Mesothelial cell of epicardium (in vitro differentiated cells): ENCODE measurements around the gene IDS. TPM values are rescaled to one million over a fixed set of nuclear protein-coding genes. Genes with fewer than 3 reads are reported as not detected.
"Not testable (repeated sequence)": the region's sequence is repeated elsewhere in the genome, so short reads cannot be mapped to it uniquely, and the experiment has no call there.

Source experiments
- DNase-seq, 2 experiments: peaks; one replicate each; pipeline ENCODE4 v3.0.0; 2021; ENCODE audit warnings: low spot score in 2 of 2; ENCODE audit not compliant: unreplicated experiment in 2 of 2
- H3K27ac Mint-ChIP-seq: 2 replicates; pipeline ENCODE4 v1.8.0; 2021; ENCODE audit warnings: mixed read lengths
- H3K27me3 Mint-ChIP-seq: 2 replicates; pipeline ENCODE4 v1.8.0; 2021; ENCODE audit warnings: low read depth, mixed read lengths
- H3K36me3 Mint-ChIP-seq: 2 replicates; pipeline ENCODE4 v1.8.0; 2021; ENCODE audit warnings: mixed read lengths
- H3K4me1 Mint-ChIP-seq: 2 replicates; pipeline ENCODE4 v1.8.0; 2021; ENCODE audit warnings: mixed read lengths
- H3K4me3 Mint-ChIP-seq: 2 replicates; pipeline ENCODE4 v1.8.0; 2021; ENCODE audit warnings: mild to moderate bottlenecking, moderate library complexity, mixed read lengths
- H3K9me3 Mint-ChIP-seq: 2 replicates; pipeline ENCODE4 v1.8.0; 2021; ENCODE audit warnings: mixed read lengths
- CTCF ChIP-seq: fragments of 200-600 bp; sonication (generic); IDR thresholded peaks from one replicate; pipeline ENCODE4 v1.5.0; 2021; ENCODE audit warnings: antibody characterized with exemption; ENCODE audit not compliant: unreplicated experiment
- total RNA-seq: library from RNA; stranded (reverse); gene quantifications from 3 replicates; pipeline ENCODE4 v1.2.1, GENCODE V29; 2021

The IDS gene
- total RNA-seq, 1 donor from 2014 or later, result 43.3 TPM

GRCh38 chrX:149521438-149521837 lies 16.3 kb upstream of the IDS start:
- no peak for DNase-seq
- Mint-ChIP-seq H3K4me3 (no peak overlapping the region), H3K27me3 (peaks cover 2% of the 10 kb centered on the region), H3K36me3 (no peaks in the 10 kb centered on the region), H3K9me3 (peaks cover 40% of the 10 kb centered on the region), H3K4me1 (peaks cover 7% of the 10 kb centered on the region), H3K27ac (no peak overlapping the region)
- TF ChIP-seq CTCF, result no peak

GRCh38 chrX:149520636-149521277 lies 15.7 kb upstream of the IDS start:
- DNase-seq, H3K27me3 Mint-ChIP-seq, H3K27ac Mint-ChIP-seq, H3K36me3 Mint-ChIP-seq, H3K4me1 Mint-ChIP-seq, H3K4me3 Mint-ChIP-seq: not testable (repeated sequence)
- H3K9me3 Mint-ChIP-seq, result peaks cover 40% of the 10 kb centered on the region

GRCh38 chrX:149518236-149518635 lies 13.1 kb upstream of the IDS start:
- no peak for TF ChIP-seq CTCF
- H3K4me1 Mint-ChIP-seq, result peaks cover 7% of the 10 kb centered on the region
- no peaks in the 10 kb centered on the region for H3K36me3 Mint-ChIP-seq
- H3K4me3 Mint-ChIP-seq, result no peak overlapping the region
- H3K27ac Mint-ChIP-seq, result no peak overlapping the region
- H3K9me3 Mint-ChIP-seq, result peaks cover 40% of the 10 kb centered on the region
- DNase-seq, result no peak
- H3K27me3 Mint-ChIP-seq, result peaks cover 2% of the 10 kb centered on the region

GRCh38 chrX:149517308-149517707 lies 12.2 kb upstream of the IDS start:
- H3K36me3 Mint-ChIP-seq, result no peaks in the 10 kb centered on the region
- H3K4me1 Mint-ChIP-seq, result peaks cover 10% of the 10 kb centered on the region
- peaks cover 2% of the 10 kb centered on the region for H3K27me3 Mint-ChIP-seq

GRCh38 chrX:149516604-149517003 lies 11.5 kb upstream of the IDS start:
- Mint-ChIP-seq H3K4me1 (peaks cover 14% of the 10 kb centered on the region), H3K36me3 (no peaks in the 10 kb centered on the region), H3K4me3 (no peak overlapping the region), H3K27me3 (peaks cover 2% of the 10 kb centered on the region), H3K27ac (no peak overlapping the region), H3K9me3 (peaks cover 33% of the 10 kb centered on the region)
- TF ChIP-seq CTCF, result no peak
- no peak for DNase-seq

More at GRCh38 chrX:149517308-149517707, 12.2 kb upstream of the IDS start:
- no peak for DNase-seq
- H3K27ac Mint-ChIP-seq, result no peak overlapping the region
- no peak overlapping the region for H3K4me3 Mint-ChIP-seq
- TF ChIP-seq CTCF, result no peak
- peaks cover 37% of the 10 kb centered on the region for H3K9me3 Mint-ChIP-seq

GRCh38 chrX:149515954-149516602 lies 11.0 kb upstream of the IDS start:
- H3K9me3 Mint-ChIP-seq, result peaks cover 33% of the 10 kb centered on the region
- TF ChIP-seq CTCF, result no peak
- no peak for DNase-seq
- no peak overlapping the region for H3K4me3 Mint-ChIP-seq
- no peak overlapping the region for H3K27ac Mint-ChIP-seq
- H3K27me3 Mint-ChIP-seq, result peaks cover 2% of the 10 kb centered on the region
- peaks cover 19% of the 10 kb centered on the region for H3K4me1 Mint-ChIP-seq
- no peaks in the 10 kb centered on the region for H3K36me3 Mint-ChIP-seq
